ENCODE measurements around the gene PRR12.

DNA sequence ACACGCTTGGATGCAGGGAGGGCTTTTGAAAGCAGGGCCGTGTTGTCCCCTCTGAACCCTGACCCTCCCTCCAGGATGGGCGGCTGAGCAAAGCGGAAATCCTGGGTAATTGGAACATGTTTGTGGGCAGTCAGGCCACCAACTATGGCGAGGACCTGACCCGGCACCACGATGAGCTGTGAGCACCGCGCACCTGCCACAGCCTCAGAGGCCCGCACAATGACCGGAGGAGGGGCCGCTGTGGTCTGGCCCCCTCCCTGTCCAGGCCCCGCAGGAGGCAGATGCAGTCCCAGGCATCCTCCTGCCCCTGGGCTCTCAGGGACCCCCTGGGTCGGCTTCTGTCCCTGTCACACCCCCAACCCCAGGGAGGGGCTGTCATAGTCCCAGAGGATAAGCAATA, 48.0 kb upstream of the PRR12 start:
- TF ChIP-seq, protein P1, sequence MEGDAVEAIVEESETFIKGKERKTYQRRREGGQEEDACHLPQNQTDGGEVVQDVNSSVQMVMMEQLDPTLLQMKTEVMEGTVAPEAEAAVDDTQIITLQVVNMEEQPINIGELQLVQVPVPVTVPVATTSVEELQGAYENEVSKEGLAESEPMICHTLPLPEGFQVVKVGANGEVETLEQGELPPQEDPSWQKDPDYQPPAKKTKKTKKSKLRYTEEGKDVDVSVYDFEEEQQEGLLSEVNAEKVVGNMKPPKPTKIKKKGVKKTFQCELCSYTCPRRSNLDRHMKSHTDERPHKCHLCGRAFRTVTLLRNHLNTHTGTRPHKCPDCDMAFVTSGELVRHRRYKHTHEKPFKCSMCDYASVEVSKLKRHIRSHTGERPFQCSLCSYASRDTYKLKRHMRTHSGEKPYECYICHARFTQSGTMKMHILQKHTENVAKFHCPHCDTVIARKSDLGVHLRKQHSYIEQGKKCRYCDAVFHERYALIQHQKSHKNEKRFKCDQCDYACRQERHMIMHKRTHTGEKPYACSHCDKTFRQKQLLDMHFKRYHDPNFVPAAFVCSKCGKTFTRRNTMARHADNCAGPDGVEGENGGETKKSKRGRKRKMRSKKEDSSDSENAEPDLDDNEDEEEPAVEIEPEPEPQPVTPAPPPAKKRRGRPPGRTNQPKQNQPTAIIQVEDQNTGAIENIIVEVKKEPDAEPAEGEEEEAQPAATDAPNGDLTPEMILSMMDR (IDR thresholded peaks at IDR 0.05 in 8 of 11, conservative IDR thresholded peaks at IDR 0.05 in 3 of 11) = no peak
- no peak for TF ChIP-seq POLR2AphosphoS5 (IDR thresholded peaks at IDR 0.05)
